Keratinocyte (primary cell): ENCODE measurements around the gene SCGB1D1.

Experiments
- CTCF ChIP-seq, 3 experiments: IDR thresholded peaks in 1 of 3; conservative IDR thresholded peaks in 1 of 3; optimal IDR thresholded peaks in 1 of 3; 2 replicates in 2 of 3; 3 replicates in 1 of 3; pipeline versions ENCODE3 to v1.5.1; 2011; ENCODE audit warnings: low read length in 3 of 3, mild to moderate bottlenecking in 3 of 3, moderate library complexity in 2 of 3, control low read depth in 1 of 3, inconsistent platforms in 1 of 3; ENCODE audit not compliant: insufficient read depth in 2 of 3; ENCODE audit errors: extremely low read depth in 1 of 3
- EZH2 ChIP-seq: IDR thresholded peaks from one replicate; pipeline ENCODE4 v1.6.1; 2012; ENCODE audit warnings: inconsistent platforms, mild to moderate bottlenecking, low read length, moderate library complexity

GRCh38 chr11:62144641-62145255, 45.3 kb upstream of the SCGB1D1 start:
- no peak for TF ChIP-seq CTCF (optimal IDR thresholded peaks at IDR 0.05 in 1 of 3, IDR thresholded peaks at IDR 0.05 in 1 of 3, conservative IDR thresholded peaks at IDR 0.05 in 1 of 3; ENCODE audit: extremely low read depth in 1 of 3, insufficient read depth in 2 of 3, low read length in 3 of 3)
- no peak for TF ChIP-seq EZH2
